ENCODE results near the gene SPR.

Gene SPR

GRCh38 chr2:72925328-72925943, 38.2 kb downstream of the SPR start:
- H3K36me3 ChIP-seq = no peaks in the 10 kb centered on the region
- no peaks in the 10 kb centered on the region for H3K9me3 ChIP-seq
- H3K4me3 ChIP-seq (ENCODE audit: low read depth, low read length) = no peak overlapping the region

GRCh38 chr2:72926368-72926767, 39.2 kb downstream of the SPR start:
- Histone ChIP-seq H3K9me3 (no peaks in the 10 kb centered on the region), H3K36me3 (no peaks in the 10 kb centered on the region), H3K27me3 (peaks cover 70% of the 10 kb centered on the region), H3K4me3 (ENCODE audit: low read depth, low read length) (no peak overlapping the region), H3K4me1 (no peaks in the 10 kb centered on the region)
- no peak for TF ChIP-seq CTCF (IDR thresholded peaks at IDR 0.05; ENCODE audit: low read depth, low read length)
- DNase-seq = no peak

More at GRCh38 chr2:72925328-72925943, 38.2 kb downstream of the SPR start:
- Histone ChIP-seq H3K27me3 (peaks cover 79% of the 10 kb centered on the region), H3K4me1 (no peaks in the 10 kb centered on the region)
- no peak for TF ChIP-seq CTCF (IDR thresholded peaks at IDR 0.05; ENCODE audit: low read depth, low read length)
- no peak for DNase-seq

- no peak overlapping the region for H3K4me3 ChIP-seq (ENCODE audit: low read depth, low read length)
- H3K36me3 ChIP-seq = no peaks in the 10 kb centered on the region
- no peaks in the 10 kb centered on the region for H3K4me1 ChIP-seq
- H3K9me3 ChIP-seq = no peaks in the 10 kb centered on the region
- peaks cover 64% of the 10 kb centered on the region for H3K27me3 ChIP-seq
- no peak for DNase-seq
- no peak for TF ChIP-seq CTCF (IDR thresholded peaks at IDR 0.05; ENCODE audit: low read depth, low read length)
Observed at GRCh38 chr2:72926811-72927465, 39.7 kb downstream of the SPR start.

- Histone ChIP-seq H3K9me3 (no peaks in the 10 kb centered on the region), H3K27me3 (peaks cover 55% of the 10 kb centered on the region), H3K36me3 (no peaks in the 10 kb centered on the region), H3K4me1 (no peaks in the 10 kb centered on the region), H3K4me3 (ENCODE audit: low read depth, low read length) (no peak overlapping the region)
- DNase-seq = no peak
- TF ChIP-seq CTCF (IDR thresholded peaks at IDR 0.05; ENCODE audit: low read depth, low read length) = no peak
Observed at GRCh38 chr2:72927619-72928550, 40.7 kb downstream of the SPR start.

- H3K36me3 ChIP-seq = no peaks in the 10 kb centered on the region
- TF ChIP-seq CTCF (IDR thresholded peaks at IDR 0.05; ENCODE audit: low read depth, low read length) = no peak
- H3K27me3 ChIP-seq = peaks cover 43% of the 10 kb centered on the region
- no peak overlapping the region for H3K4me3 ChIP-seq (ENCODE audit: low read depth, low read length)
- H3K9me3 ChIP-seq = no peaks in the 10 kb centered on the region
- DNase-seq = no peak
- no peaks in the 10 kb centered on the region for H3K4me1 ChIP-seq
Observed at GRCh38 chr2:72929010-72929409, 41.8 kb downstream of the SPR start.
